Right cardiac atrium (tissue), 5 donors: Measurements from ENCODE around the gene GSTP1. TPM values are rescaled to one million over a fixed set of nuclear protein-coding genes. Genes with fewer than 3 reads are reported as not detected.

Source experiments
- ATAC-seq, 2 donors: fragments of 200-7000 bp; cut with Tn5 transposase; one replicate each; pipeline versions ENCODE4 v1.8.0 to v1.9.1; 2020; ENCODE audit warnings: moderate library complexity in 2 of 2, mild to moderate bottlenecking in 1 of 2
- DNase-seq, 3 donors: peaks; one replicate each; pipeline ENCODE4 v3.0.0-alpha.2; 2020
- H3K27ac ChIP-seq: one replicate; pipeline ENCODE4 v1.5.1; 2013; ENCODE audit warnings: mild to moderate bottlenecking, low read length, control low read depth, moderate library complexity
- H3K27me3 ChIP-seq: one replicate; pipeline ENCODE4 v1.6.1; 2013; ENCODE audit not compliant: control insufficient read depth, insufficient read depth
- H3K4me1 ChIP-seq: one replicate; pipeline ENCODE4 v1.6.1; 2013; ENCODE audit warnings: low read length; ENCODE audit not compliant: control insufficient read depth, insufficient read depth
- H3K4me3 ChIP-seq: one replicate; pipeline ENCODE4 v1.5.1; 2013; ENCODE audit warnings: low read length, control low read depth
- H3K9me3 ChIP-seq: one replicate; pipeline ENCODE4 v1.6.1; 2013; ENCODE audit warnings: low read length; ENCODE audit not compliant: control insufficient read depth
- WGBS: extraction: QIAGEN DNeasy Blood & Tissue Kit; methylation state at CpG from one replicate; pipeline ENCODE4 v1.1.7; 2013; 5-methylcytosine and 5-hydroxymethylcytosine counted together
- intact Hi-C, 4 donors: fragments of 100-400 bp; cut with DNase I; formaldehyde crosslinking; loops; one replicate each; pipeline versions ENCODE4 v1.11.0 to v1.14.0; 2022 to 2023
- long read RNA-seq, 4 donors: library from polyadenylated mRNA; unstranded; transcript quantifications; one replicate each; pipeline ENCODE4 v2.0.0, GENCODE V29; 2020 to 2021
- polyA plus RNA-seq: library from polyadenylated mRNA; stranded (reverse); fragments of 200-250 nt; gene quantifications from one replicate; pipeline ENCODE4 v1.2.3, GENCODE V29; 2013
- total RNA-seq, 4 donors: library from RNA; stranded (reverse); fragmentation: NEBNext Ultra II Directional; extraction: Animal tissue kit (Norgen Biotek cat#: 25700); gene quantifications; one replicate each; pipeline ENCODE4 v1.2.1, GENCODE V29; 2021
- donor health status: healthy with polysubstance abuse.
- donor health status: DM: no; HTN: yes; CAD: no.
- donor health status: DM: no; HTN: no; CAD: no.
- donor health status: DM: no; HTN: yes; CAD: no; lungs with severe emphysema.
- donor health status: DM: yes; HTN: yes; CAD: no.

GSTP1 gene
- total RNA-seq (100 to 1,000 TPM; 323 to 411 (median 377) TPM), polyA plus RNA-seq (501 TPM)
- long read RNA-seq, donor 1, transcript GSTP1-202 (7 exons, 961 nt) = major isoform, 191 of 229 reads
- long read RNA-seq, donor 1, partial matches to known transcripts = 33 of 229 reads
- long read RNA-seq, donor 1, other reads (novel, unspliced or antisense) = 4 of 229 reads
- long read RNA-seq, donor 2, transcript GSTP1-202 (7 exons, 961 nt) = major isoform, 219 of 266 reads
- long read RNA-seq, donor 2, partial matches to known transcripts = 36 of 266 reads
- long read RNA-seq, donor 2, other reads (novel, unspliced or antisense) = 10 of 266 reads
- long read RNA-seq, donor 3, transcript GSTP1-202 (7 exons, 961 nt) = major isoform, 80 of 115 reads
- long read RNA-seq, donor 3, partial matches to known transcripts = 26 of 115 reads
- long read RNA-seq, donor 3, other reads (novel, unspliced or antisense) = 8 of 115 reads
- long read RNA-seq, donor 4, transcript GSTP1-202 (7 exons, 961 nt) = major isoform, 146 of 180 reads
- long read RNA-seq, donor 4, partial matches to known transcripts = 25 of 180 reads
- long read RNA-seq, donor 4, other reads (novel, unspliced or antisense) = 7 of 180 reads

DNA sequence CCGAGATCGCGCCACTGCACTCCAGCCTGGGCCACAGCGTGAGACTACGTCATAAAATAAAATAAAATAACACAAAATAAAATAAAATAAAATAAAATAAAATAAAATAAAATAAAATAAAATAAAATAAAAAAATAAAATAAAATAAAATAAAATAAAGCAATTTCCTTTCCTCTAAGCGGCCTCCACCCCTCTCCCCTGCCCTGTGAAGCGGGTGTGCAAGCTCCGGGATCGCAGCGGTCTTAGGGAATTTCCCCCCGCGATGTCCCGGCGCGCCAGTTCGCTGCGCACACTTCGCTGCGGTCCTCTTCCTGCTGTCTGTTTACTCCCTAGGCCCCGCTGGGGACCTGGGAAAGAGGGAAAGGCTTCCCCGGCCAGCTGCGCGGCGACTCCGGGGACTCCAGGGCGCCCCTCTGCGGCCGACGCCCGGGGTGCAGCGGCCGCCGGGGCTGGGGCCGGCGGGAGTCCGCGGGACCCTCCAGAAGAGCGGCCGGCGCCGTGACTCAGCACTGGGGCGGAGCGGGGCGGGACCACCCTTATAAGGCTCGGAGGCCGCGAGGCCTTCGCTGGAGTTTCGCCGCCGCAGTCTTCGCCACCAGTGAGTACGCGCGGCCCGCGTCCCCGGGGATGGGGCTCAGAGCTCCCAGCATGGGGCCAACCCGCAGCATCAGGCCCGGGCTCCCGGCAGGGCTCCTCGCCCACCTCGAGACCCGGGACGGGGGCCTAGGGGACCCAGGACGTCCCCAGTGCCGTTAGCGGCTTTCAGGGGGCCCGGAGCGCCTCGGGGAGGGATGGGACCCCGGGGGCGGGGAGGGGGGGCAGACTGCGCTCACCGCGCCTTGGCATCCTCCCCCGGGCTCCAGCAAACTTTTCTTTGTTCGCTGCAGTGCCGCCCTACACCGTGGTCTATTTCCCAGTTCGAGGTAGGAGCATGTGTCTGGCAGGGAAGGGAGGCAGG is at the start of gene GSTP1:
TSS of gene GSTP1 (plus strand) at position 566 of the 958 bp plus-strand sequence. CDS start at position 598, 32 bp downstream.
- H3K4me3 ChIP-seq = peak within 1 kb of the TSS; percentile 90
- ATAC-seq (peak; percentile 97 to 98), DNase-seq (peak; percentile 95 to 98 (median 98))
- H3K27ac ChIP-seq = peak within 1 kb of the TSS; percentile 99
- H3K27me3 ChIP-seq = no peaks in the 10 kb centered on the region
- H3K9me3 ChIP-seq = no peaks in the 10 kb centered on the region
- 2% methylated on average over 81 of the region's 81 CpGs for WGBS
- intact Hi-C loops = no loop called here
- H3K4me1 ChIP-seq = no peaks in the 10 kb centered on the region

DNA sequence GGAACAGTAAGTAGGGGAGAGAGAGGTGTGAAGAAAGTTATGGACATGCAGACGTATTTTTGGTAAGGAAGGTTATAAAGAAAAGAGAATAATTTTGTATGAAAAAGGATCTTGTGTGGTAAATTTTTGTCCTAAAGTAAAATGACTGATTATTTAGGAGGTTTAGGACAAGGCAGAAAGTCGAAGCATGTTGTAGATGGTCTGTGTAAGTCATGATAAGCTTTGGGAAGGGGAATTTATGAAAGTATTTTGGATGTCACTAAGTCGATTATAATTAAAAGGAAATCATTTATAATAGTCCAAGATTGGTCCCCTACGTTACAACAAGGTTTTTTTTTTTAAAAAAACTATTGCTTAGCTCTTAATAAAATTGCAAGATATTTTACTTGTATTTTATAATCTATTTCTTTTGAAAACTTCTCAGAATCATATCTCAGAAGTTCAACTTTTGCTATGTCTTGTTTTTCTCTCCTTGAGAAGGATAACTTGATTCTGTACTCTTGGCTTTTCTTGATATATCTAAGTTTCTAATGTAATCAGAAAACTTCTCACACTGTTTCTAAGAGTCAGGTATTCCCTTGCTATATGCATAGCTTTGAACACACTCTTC is 49.4 kb upstream of the GSTP1 start:
- no peak overlapping the region for H3K27ac ChIP-seq
- no peaks in the 10 kb centered on the region for H3K4me1 ChIP-seq
- H3K4me3 ChIP-seq = no peak overlapping the region
- peaks cover 2% of the 10 kb centered on the region for H3K9me3 ChIP-seq
- ATAC-seq (no peak), DNase-seq (no peak)
- intact Hi-C loops = no loop called here
- WGBS = 32% methylated on average over 4 of the region's 4 CpGs
- H3K27me3 ChIP-seq = no peaks in the 10 kb centered on the region

DNA sequence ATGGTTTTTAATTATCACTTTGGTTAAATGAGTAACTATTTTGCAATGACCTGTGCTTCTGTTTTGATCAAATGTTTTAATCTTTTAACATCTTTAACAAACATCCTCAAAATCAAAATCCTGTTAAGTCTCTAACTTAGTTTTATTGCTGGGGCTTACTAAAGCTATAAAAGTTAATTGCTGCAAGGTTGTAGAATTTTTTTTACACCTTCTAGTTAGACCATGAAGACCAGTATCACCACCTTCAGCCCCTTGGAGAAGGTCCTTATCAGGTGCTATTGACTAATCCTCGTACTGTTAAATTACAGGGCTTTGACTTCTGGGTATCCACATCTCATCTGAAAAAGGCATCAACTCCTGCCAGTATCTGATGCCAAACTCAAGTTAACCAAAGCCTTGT is 48.1 kb upstream of the GSTP1 start:
- peaks cover 2% of the 10 kb centered on the region for H3K9me3 ChIP-seq
- ATAC-seq = no peak
- WGBS = 67% methylated on average over 1 of the region's 1 CpG
- no peak overlapping the region for H3K27ac ChIP-seq
- H3K4me3 ChIP-seq = no peak overlapping the region
- intact Hi-C loops = no loop called here
- no peaks in the 10 kb centered on the region for H3K27me3 ChIP-seq
- H3K4me1 ChIP-seq = no peaks in the 10 kb centered on the region
- DNase-seq = no peak

DNA sequence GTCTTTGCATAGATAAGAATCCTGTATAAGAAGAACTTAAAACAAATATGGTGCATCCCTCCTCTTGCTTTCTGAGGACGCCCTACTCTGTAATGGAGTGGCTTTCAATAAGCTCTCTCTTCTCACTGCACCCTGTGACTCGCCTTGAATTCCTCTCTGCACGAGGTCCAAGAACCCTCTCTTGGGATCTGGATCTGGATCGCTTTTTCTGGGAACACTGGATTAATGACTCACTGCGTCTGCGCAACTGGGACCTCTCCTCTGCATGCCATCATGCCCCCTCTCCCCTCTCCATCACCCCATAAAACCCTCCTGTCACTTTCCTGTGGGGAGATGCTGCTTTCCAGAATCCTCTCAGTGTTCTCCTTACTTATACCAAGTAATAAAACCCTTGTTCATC is 45.3 kb upstream of the GSTP1 start:
- Histone ChIP-seq H3K27me3 (no peaks in the 10 kb centered on the region), H3K4me1 (no peaks in the 10 kb centered on the region), H3K9me3 (peaks cover 2% of the 10 kb centered on the region), H3K27ac (no peak overlapping the region), H3K4me3 (no peak overlapping the region)
- 70% methylated on average over 6 of the region's 6 CpGs for WGBS
- intact Hi-C loops = no loop called here
- ATAC-seq (peak in 1 of 2 donors; percentile 69), DNase-seq (no peak)

DNA sequence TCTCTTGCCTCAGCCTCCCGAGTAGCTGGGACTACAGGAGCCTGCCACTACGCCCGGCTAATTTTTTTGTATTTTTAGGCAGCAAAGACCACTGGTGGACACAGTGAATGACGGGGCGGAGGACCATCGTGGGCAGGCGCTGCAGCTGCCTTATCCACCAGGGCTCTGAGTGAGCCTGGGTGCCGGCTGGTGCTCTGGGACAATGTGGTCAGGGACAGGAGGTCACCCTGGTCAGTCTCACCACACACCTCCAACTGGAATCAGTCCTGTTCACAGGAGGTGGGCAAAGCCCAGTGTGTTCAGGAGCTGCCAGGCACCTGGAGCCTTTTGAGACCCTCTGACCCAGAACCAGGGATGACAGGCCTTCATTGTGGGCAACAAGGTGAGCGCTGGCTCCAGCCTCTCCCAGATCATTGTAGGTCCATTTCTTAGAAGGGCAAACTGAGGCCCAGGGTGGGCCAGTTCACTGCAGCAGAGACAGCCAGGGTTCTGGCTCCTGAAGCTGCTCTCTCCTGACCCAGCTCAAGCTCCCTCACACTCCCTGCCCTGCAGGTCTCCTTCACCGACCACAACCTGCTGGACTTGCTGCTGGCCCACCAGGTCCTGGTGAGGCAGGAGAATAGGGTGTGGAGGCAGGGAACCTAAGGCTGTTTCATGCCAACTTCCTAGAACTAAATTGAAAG is 44.6 kb upstream of the GSTP1 start:
- whole genome bisulfite sequencing = 87% methylated on average over 10 of the region's 10 CpGs
- intact Hi-C loops = no loop called here
- peak in 1 of 2 donors; percentile 9 for ATAC-seq
- Histone ChIP-seq H3K27ac (no peak overlapping the region), H3K27me3 (no peaks in the 10 kb centered on the region), H3K4me1 (no peaks in the 10 kb centered on the region), H3K9me3 (no peaks in the 10 kb centered on the region), H3K4me3 (no peak overlapping the region)
- no peak for DNase-seq

DNA sequence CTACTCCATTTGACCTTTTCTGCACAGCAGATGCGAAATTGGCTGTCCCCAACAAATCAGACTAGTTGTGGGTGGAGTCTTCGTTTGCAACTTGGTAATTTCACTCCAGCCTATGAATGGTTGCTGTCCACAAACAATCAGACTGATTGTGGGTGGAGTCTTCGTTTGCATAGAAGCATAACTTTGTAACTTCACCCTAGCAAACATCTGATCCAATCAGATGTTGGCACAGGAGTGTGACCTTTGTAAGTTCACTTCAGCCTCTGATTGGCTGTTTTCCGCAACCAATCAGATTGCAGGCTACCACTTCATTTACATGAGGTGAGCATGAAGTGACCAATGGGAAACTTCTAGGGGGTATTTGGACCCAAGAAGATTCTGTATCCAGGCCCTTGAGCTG is 44.1 kb upstream of the GSTP1 start:
- no peaks in the 10 kb centered on the region for H3K4me1 ChIP-seq
- no peaks in the 10 kb centered on the region for H3K9me3 ChIP-seq
- H3K4me3 ChIP-seq = no peak overlapping the region
- H3K27me3 ChIP-seq = no peaks in the 10 kb centered on the region
- intact Hi-C loops = no loop called here
- ATAC-seq (no peak), DNase-seq (no peak)
- 89% methylated on average over 4 of the region's 4 CpGs for WGBS
- no peak overlapping the region for H3K27ac ChIP-seq

DNA sequence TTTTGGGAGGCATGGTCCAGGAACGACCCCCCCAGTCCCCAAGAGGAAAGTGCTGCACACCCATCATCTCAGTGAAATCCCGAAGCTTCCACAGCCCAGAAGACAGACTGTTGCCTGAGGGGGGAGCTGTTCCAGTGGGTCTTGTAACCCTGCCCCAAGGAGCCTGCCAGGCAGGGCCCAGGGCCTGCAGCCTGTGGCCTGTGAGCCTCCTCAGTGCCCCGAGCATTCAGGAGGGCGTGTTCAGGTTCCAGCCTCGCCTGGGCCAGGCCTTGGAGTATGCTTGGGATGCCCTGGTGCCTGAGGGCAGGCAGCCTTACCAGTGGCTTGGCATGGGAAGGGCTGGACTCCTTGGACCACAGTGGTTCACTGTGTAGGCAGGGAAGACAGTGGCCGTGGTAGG is 42.4 kb upstream of the GSTP1 start:
- H3K4me1 ChIP-seq = peaks cover 7% of the 10 kb centered on the region
- H3K9me3 ChIP-seq = no peaks in the 10 kb centered on the region
- H3K4me3 ChIP-seq = no peak overlapping the region
- intact Hi-C loops = no loop called here
- WGBS = 90% methylated on average over 6 of the region's 6 CpGs
- no peak overlapping the region for H3K27ac ChIP-seq
- H3K27me3 ChIP-seq = no peaks in the 10 kb centered on the region
- ATAC-seq (no peak), DNase-seq (no peak)

DNA sequence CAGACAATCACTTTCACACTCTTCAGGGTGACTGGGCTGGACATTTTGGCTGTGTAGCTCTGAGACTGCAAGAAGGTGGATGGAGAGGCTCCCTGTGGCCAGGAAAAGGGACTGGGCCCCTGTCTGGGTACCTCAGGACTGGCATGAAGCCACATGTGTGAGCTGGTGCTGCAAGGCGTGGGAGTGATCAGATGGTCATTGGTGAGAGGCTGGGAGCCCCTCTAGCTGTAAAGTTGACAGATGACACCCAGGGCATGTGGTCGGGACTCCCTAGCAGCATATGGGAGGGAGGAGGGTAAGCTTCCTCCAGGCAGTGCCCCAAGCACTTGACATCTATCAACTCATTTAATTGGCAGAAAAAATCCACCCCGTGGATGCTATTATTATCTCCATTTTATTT is 41.4 kb upstream of the GSTP1 start:
- no peaks in the 10 kb centered on the region for H3K9me3 ChIP-seq
- H3K4me3 ChIP-seq = no peak overlapping the region
- intact Hi-C loops = no loop called here
- ATAC-seq (no peak), DNase-seq (no peak)
- H3K27ac ChIP-seq = no peak overlapping the region
- H3K27me3 ChIP-seq = no peaks in the 10 kb centered on the region
- H3K4me1 ChIP-seq = peaks cover 7% of the 10 kb centered on the region
- WGBS = 54% methylated on average over 3 of the region's 3 CpGs

DNA sequence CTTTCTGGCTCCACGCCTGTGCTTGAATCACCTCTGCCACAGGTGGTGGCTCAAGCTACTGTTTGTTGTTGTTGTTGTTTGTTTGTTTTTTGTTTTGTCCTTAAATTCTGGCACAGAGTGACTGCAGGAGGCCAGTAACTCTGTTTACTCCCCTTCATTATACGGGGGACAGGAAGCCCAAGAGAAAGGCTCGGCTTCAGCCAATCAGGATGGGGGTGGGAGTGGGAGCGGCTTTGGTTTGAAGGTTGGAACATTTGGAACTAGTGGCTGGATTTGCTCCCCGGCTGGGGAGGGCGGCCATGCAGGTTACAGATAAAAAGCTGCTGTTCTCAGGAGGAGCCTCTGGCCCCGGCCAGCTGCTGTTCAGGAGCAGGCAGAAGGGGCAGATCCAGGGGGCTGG is 40.6 kb upstream of the GSTP1 start:
- DNase-seq = no peak
- no peak for ATAC-seq
- 53% methylated on average over 7 of the region's 7 CpGs for WGBS

DNA sequence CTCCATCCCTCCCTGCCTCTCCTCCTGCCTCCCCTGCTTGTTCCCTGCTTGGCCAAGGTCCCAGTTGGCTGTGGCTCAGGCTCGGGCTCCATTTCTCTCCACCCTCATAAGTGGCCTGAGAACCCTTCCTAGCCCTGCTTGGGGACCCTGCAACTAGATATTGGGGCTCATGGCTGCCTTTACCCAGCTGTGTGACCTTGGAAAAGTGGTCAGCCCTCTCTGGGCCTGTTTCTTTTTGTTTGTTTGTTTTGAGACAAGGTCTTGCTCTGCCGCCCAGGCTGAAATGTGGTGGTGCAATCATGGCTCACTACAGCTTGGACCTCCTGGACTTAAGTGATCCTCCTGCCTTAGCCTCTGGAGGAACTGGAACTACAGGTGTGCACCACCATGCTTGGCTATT is 40.0 kb upstream of the GSTP1 start:
- no peak overlapping the region for H3K27ac ChIP-seq
- H3K27me3 ChIP-seq = no peaks in the 10 kb centered on the region
- H3K9me3 ChIP-seq = no peaks in the 10 kb centered on the region
- ATAC-seq = no peak
- no peak for DNase-seq
- H3K4me3 ChIP-seq = no peak overlapping the region
- intact Hi-C loops = no loop called here
- WGBS = 60% methylated on average over 2 of the region's 2 CpGs
- peaks cover 7% of the 10 kb centered on the region for H3K4me1 ChIP-seq

More for the DNA sequence above, 40.6 kb upstream of the GSTP1 start:
- Histone ChIP-seq H3K4me1 (peaks cover 7% of the 10 kb centered on the region), H3K9me3 (no peaks in the 10 kb centered on the region), H3K27ac (no peak overlapping the region), H3K4me3 (no peak overlapping the region), H3K27me3 (no peaks in the 10 kb centered on the region)
- intact Hi-C loops = no loop called here
